Endothelial cell of hepatic sinusoid (primary cell): ENCODE data around the gene KEL.
"Not testable (repeated sequence)": the region's sequence is repeated elsewhere in the genome, so short reads cannot be mapped to it uniquely, and the experiment has no call there.

Experiments
- in situ Hi-C: cut with HindIII; loops from 2 replicates; pipeline ENCODE4 v1.10.0; 2017; ENCODE audit warnings: low sequenced_read_pairs

The KEL gene

GRCh38 chr7:142961973-142962926 lies at the start of gene KEL:
Gene KEL (minus strand): TSS chr7:142962363. CDS start chr7:142962206, 157 bp downstream.
- in situ Hi-C loops: no loop called here

GRCh38 chr7:143008007-143008901 lies 46.1 kb upstream of the KEL start:
- in situ Hi-C loops: no loop called here

- in situ Hi-C loops: no loop called here
These were observed 43.6 kb upstream of the KEL start for GRCh38 chr7:143005632-143006260.

- in situ Hi-C loops: no loop called here
These were observed 41.4 kb upstream of the KEL start for GRCh38 chr7:143003393-143004051.

- in situ Hi-C loops: no loop called here
These were observed 40.7 kb upstream of the KEL start for GRCh38 chr7:143002898-143003297.

- in situ Hi-C loops: no loop called here
These were observed 39.9 kb upstream of the KEL start for GRCh38 chr7:143002106-143002505.

GRCh38 chr7:143000648-143001047 lies 38.5 kb upstream of the KEL start:
- in situ Hi-C loops: no loop called here

- in situ Hi-C loops: no loop called here
These were observed 37.6 kb upstream of the KEL start for GRCh38 chr7:142999793-143000192.

- in situ Hi-C loops: no loop called here
These were observed 36.8 kb upstream of the KEL start for GRCh38 chr7:142998966-142999365.

GRCh38 chr7:142997456-142997989 lies 35.4 kb upstream of the KEL start:
- in situ Hi-C loops: no loop called here

- in situ Hi-C loops: no loop called here
These were observed 30.3 kb upstream of the KEL start for GRCh38 chr7:142992427-142992826.

- in situ Hi-C loops: no loop called here
These were observed 22.1 kb upstream of the KEL start for GRCh38 chr7:142984297-142984696.

- in situ Hi-C loops: no loop called here
These were observed 21.7 kb upstream of the KEL start for GRCh38 chr7:142983825-142984224.

- in situ Hi-C loops: not testable (repeated sequence)
These were observed 16.2 kb upstream of the KEL start for GRCh38 chr7:142978402-142978801.

- in situ Hi-C loops: no loop called here
These were observed 12.5 kb upstream of the KEL start for GRCh38 chr7:142974626-142975025.

- in situ Hi-C loops: no loop called here
These were observed 7.0 kb upstream of the KEL start for GRCh38 chr7:142969183-142969582.

- in situ Hi-C loops: no loop called here
These were observed 6.1 kb upstream of the KEL start for GRCh38 chr7:142968229-142968628.

GRCh38 chr7:142964502-142965246 lies 2.5 kb upstream of the KEL start:
- in situ Hi-C loops: no loop called here

GRCh38 chr7:142963993-142964392 lies 1.8 kb upstream of the KEL start:
- in situ Hi-C loops: no loop called here

GRCh38 chr7:142962991-142963390 lies 828 bp upstream of the KEL start:
- in situ Hi-C loops: no loop called here
